HEK293T (cell line): ENCODE measurements around the gene ODF2L.
"Not testable (repeated sequence)": the region's sequence is repeated elsewhere in the genome, so short reads cannot be mapped to it uniquely, and the experiment has no call there.

Experiments
- CTCF ChIA-PET: fragments of 350-600 bp; formaldehyde crosslinking; extraction: SDS; loops from one replicate; lab custom pipeline; 2021; ENCODE audit warnings: antibody characterized with exemption, inconsistent platforms; lab: Yijun Ruan, JAX
- POLR2A ChIA-PET: fragments of 350-600 bp; formaldehyde crosslinking; extraction: SDS; loops from one replicate; lab custom pipeline; 2020; ENCODE audit warnings: antibody characterized with exemption, inconsistent platforms; lab: Yijun Ruan, JAX
- DNase-seq: peaks from one replicate; pipeline ENCODE4 v3.0.0; 2012; ENCODE audit warnings: mixed read lengths; ENCODE audit errors: extremely low spot score
- ARNT ChIP-seq: fragments of 450-650 bp; IDR thresholded peaks from 2 replicates; pipeline ENCODE4 v1.6.1; 2017; ENCODE audit warnings: mild to moderate bottlenecking
- BHLHE40 ChIP-seq: fragments of 450-650 bp; IDR thresholded peaks from 2 replicates; pipeline ENCODE4 v1.6.1; 2016; ENCODE audit warnings: mild to moderate bottlenecking, moderate library complexity, borderline replicate concordance
- CTBP1 ChIP-seq: fragments of 450-650 bp; IDR thresholded peaks from 2 replicates; pipeline ENCODE4 v1.6.1; 2016; ENCODE audit warnings: borderline replicate concordance
- ELF4 ChIP-seq: fragments of 450-650 bp; IDR thresholded peaks from 2 replicates; pipeline ENCODE4 v1.6.1; 2017; ENCODE audit warnings: antibody characterized with exemption
- FOXA1 ChIP-seq: fragments of 450-650 bp; IDR thresholded peaks from 2 replicates; pipeline ENCODE4 v1.6.1; 2016; ENCODE audit warnings: mild to moderate bottlenecking
- FOXK2 ChIP-seq: fragments of 450-650 bp; IDR thresholded peaks from 2 replicates; pipeline ENCODE4 v1.6.1; 2016; ENCODE audit warnings: mild to moderate bottlenecking
- FOXM1 ChIP-seq: fragments of 450-650 bp; IDR thresholded peaks from 2 replicates; pipeline ENCODE4 v1.6.1; 2017; ENCODE audit warnings: mild to moderate bottlenecking, borderline replicate concordance
- HDGF ChIP-seq: fragments of 450-650 bp; IDR thresholded peaks from 2 replicates; pipeline ENCODE4 v1.6.1; 2017; ENCODE audit warnings: antibody characterized with exemption, borderline replicate concordance
- L3MBTL2 ChIP-seq: fragments of 450-650 bp; conservative IDR thresholded peaks from 2 replicates; pipeline ENCODE4 v1.6.1; 2016; ENCODE audit warnings: mild to moderate bottlenecking
- LEF1 ChIP-seq: fragments of 450-650 bp; IDR thresholded peaks from 2 replicates; pipeline ENCODE4 v1.6.1; 2017; ENCODE audit warnings: mild to moderate bottlenecking, borderline replicate concordance
- NFRKB ChIP-seq: fragments of 450-650 bp; IDR thresholded peaks from 2 replicates; pipeline ENCODE4 v1.6.1; 2016; ENCODE audit warnings: mild to moderate bottlenecking, moderate library complexity
- SP1 ChIP-seq: fragments of 450-650 bp; IDR thresholded peaks from 2 replicates; pipeline ENCODE4 v1.6.1; 2017
- SUZ12 ChIP-seq: fragments of 450-650 bp; IDR thresholded peaks from 2 replicates; pipeline ENCODE4 v1.6.1; 2016; ENCODE audit warnings: mild to moderate bottlenecking
- TARDBP ChIP-seq: fragments of 450-650 bp; IDR thresholded peaks from 2 replicates; pipeline ENCODE4 v1.6.1; 2016
- ZNF384 ChIP-seq: fragments of 450-650 bp; IDR thresholded peaks from 2 replicates; pipeline ENCODE4 v1.6.1; 2016
- TF ChIP-seq, protein P1 (sequence below): fragments of 450-650 bp; IDR thresholded peaks from 2 replicates; pipeline ENCODE4 v1.6.1; 2016

Gene ODF2L

GRCh38 chr1:86362807-86363206 is 33.3 kb downstream of the ODF2L start:
- TF ChIP-seq NFRKB (no peak), ELF4 (no peak), ARNT (no peak), BHLHE40 (no peak), SUZ12 (no peak), FOXA1 (no peak), FOXM1 (no peak), L3MBTL2 (no peak), SP1 (no peak)
- ChIA-PET POLR2A (no interaction called here), CTCF (no interaction called here)
- no peak for DNase-seq

GRCh38 chr1:86357796-86358195 is 38.3 kb downstream of the ODF2L start:
- ChIA-PET POLR2A (interaction anchor here (0.7 kb wide), 1 partner anchor 1053 kb away, joined by 3 read pairs; no protein-coding TSS in a partner anchor), CTCF (no interaction called here)
- no peak for DNase-seq
- TF ChIP-seq LEF1 (no peak), ZNF384 (no peak), FOXA1 (no peak), TARDBP (no peak), CTBP1 (no peak), ARNT (no peak), FOXM1 (no peak), SP1 (no peak), BHLHE40 (no peak), FOXK2 (no peak), NFRKB (no peak), ELF4 (no peak), SUZ12 (no peak), L3MBTL2 (no peak), HDGF (no peak)
- TF ChIP-seq, protein P1, sequence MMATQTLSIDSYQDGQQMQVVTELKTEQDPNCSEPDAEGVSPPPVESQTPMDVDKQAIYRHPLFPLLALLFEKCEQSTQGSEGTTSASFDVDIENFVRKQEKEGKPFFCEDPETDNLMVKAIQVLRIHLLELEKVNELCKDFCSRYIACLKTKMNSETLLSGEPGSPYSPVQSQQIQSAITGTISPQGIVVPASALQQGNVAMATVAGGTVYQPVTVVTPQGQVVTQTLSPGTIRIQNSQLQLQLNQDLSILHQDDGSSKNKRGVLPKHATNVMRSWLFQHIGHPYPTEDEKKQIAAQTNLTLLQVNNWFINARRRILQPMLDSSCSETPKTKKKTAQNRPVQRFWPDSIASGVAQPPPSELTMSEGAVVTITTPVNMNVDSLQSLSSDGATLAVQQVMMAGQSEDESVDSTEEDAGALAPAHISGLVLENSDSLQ, result no peak

GRCh38 chr1:86356247-86356646 is 39.9 kb downstream of the ODF2L start:
- DNase-seq, result no peak
- no peak for TF ChIP-seq SP1
- no peak for TF ChIP-seq ZNF384
- TF ChIP-seq FOXK2, result no peak
- TF ChIP-seq FOXA1, result no peak
- no peak for TF ChIP-seq ELF4
- no peak for TF ChIP-seq BHLHE40
- TF ChIP-seq, protein P1, result no peak
- CTCF ChIA-PET, result no interaction called here
- POLR2A ChIA-PET, result no interaction called here

DNA sequence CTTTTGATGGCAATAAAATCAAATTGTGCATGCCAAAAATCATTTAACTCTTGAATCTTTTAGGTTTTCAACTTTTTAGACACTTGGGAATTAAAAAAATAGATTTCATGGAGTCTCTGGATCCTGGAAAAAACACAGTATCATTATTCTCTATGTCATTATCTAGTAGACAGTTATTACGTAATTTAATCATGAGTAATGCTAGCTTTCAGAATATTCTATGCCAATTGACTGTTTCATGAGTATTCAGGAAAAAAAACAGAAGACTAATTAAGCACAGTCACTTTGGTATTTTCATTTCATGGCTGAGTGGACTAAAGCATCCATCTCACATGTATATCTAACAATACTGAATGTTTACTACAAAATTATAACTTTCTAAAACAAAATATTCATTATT is 44.0 kb downstream of the ODF2L start:
- CTCF ChIA-PET, result no interaction called here
- TF ChIP-seq TARDBP (no peak), LEF1 (no peak), FOXK2 (no peak), FOXA1 (no peak), FOXM1 (no peak), SP1 (no peak)
- TF ChIP-seq, protein P1, result no peak
- POLR2A ChIA-PET, result no interaction called here
- DNase-seq, result no peak

DNA sequence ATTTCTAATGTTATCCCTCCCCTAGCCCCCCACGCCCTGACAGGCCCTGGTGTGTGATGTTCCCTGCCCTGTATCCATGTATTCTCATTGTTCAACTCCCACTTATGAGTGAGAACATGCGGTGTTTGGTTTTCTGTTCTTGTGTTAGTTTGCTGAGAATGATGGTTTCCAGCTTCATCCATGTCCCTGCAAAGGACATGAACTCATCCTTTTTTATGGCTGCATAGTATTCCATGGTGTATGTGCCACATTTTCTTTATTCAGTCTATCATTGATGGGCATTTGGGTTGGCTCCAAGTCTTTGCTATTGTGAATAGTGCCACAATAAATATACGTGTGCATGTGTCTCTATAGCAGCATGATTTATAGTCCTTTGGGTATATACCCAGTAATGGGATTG is 45.9 kb downstream of the ODF2L start:
- POLR2A ChIA-PET, CTCF ChIA-PET, DNase-seq: not testable (repeated sequence)

DNA sequence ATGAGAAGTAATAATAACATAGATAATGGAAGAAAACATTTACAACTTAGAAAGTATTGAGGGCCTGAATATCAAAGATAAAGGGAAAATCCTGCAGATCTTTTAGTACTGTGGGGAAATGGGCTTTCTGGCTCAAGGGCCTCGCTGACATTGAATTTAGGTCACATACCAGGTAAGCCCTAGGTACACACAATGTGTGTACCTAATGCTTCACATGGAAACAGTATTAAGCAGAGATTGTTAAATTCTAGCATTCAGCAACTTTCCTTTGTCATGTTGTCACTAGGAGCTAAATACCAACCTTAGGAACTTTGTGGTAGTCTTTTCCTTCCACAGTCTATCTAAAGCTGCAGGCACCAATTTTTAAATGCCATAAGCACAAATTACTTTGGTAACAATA is 49.7 kb downstream of the ODF2L start:
- no peak for DNase-seq
- CTCF ChIA-PET, result no interaction called here
- TF ChIP-seq BHLHE40 (no peak), FOXK2 (no peak), NFRKB (no peak), HDGF (no peak)
- POLR2A ChIA-PET, result no interaction called here

DNA sequence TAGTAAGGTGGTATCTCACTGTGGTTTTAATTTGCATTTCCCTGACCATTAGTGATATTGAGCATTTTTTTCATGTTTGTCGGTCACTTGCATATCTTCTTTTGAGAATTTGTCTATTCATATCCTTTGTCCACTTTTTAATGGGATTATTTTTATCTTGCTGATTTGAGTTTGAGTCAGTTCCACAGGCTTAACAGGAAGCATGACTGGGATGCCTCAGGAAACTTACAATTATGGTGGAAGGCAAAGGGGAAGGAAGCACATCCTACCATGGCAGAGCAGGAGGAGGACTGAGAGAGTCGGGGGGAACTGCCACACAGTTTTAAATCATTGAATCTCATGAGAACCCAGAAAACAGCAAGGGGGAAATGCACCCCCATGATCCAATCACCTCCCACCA is 51.1 kb downstream of the ODF2L start:
- ChIA-PET CTCF (no interaction called here), POLR2A (no interaction called here)
- TF ChIP-seq BHLHE40, result no peak
- DNase-seq, result no peak

DNA sequence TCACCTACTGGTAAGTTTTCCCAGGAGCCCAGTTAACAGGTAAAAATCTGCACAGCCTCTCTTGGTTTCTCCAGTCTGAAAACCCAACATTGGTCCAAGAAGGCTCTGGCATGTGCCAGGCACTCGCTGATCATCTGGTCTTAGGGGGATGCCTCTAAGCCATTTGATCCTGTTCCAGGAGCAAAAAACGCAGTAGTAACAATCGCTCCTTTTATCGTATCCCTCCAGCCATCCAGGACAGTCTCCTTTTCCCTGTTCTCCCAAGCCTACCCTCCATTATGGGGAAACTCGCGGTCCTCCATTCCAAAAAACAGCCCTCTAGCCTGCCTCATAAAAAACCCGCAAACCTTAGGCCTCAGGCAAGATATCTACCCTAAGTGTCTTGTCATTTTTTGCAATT is 56.2 kb downstream of the ODF2L start:
- CTCF ChIA-PET, result no interaction called here
- TF ChIP-seq, protein P1, result no peak
- no peak for TF ChIP-seq BHLHE40
- no peak for TF ChIP-seq FOXM1
- no peak for TF ChIP-seq SP1
- TF ChIP-seq L3MBTL2, result no peak
- TF ChIP-seq CTBP1, result no peak
- no peak for TF ChIP-seq SUZ12
- TF ChIP-seq ARNT, result no peak
- POLR2A ChIA-PET, result no interaction called here
- no peak for DNase-seq
